Measurements from ENCODE around the gene ZBTB45.
"Not testable (repeated sequence)": the region's sequence is repeated elsewhere in the genome, so short reads cannot be mapped to it uniquely, and the experiment has no call there.

ZBTB45 gene

DNA sequence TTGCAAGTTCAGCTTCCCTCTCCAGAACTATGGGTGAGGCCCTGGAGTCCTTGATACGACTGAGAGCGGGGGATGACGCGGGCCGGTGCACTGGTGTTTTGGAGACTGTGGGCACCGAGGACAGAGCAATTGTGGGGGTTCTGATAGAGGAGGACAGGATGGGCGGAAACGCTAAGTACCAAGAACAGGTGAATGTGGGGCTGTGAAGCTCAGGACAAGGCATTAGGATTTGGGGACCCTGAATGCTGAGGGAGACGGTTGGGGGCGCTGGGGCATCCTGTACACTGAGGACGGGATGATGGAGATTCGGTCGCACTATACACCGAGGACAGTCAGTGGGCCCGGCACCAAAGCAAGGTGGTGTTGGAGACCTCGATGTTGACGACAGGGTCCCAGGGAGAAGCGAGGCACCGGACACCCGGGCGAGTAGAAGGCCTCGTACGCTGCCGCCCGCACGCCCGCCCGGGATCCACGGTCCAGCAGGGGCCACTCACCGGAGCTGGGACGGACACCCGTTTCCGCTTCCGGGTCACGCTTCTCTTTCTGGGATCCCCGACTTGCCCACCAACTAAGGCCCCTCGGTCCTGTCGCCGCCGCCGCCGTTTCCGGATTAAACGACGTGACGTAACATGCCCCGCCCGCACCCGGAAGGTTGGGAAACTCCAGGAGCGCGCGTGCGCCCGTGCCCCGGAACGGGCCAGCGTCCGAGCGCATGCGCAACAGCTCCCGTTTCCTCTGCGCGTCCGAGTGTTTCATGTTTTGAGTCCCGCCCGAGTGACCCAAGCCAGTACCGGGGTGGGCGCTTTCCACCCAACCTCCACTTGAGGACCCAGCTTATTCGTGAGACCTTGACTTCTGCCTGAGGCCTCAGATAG, 35.1 kb upstream of the ZBTB45 start, which contains the start of gene CHMP2A:
CHMP2A (minus strand) TSS at position 612 of the 875 bp plus-strand sequence. CDS start 893 bp downstream, outside the sequence.
- DNase-seq (ENCODE audit: low read depth): peak; percentile 93

DNA sequence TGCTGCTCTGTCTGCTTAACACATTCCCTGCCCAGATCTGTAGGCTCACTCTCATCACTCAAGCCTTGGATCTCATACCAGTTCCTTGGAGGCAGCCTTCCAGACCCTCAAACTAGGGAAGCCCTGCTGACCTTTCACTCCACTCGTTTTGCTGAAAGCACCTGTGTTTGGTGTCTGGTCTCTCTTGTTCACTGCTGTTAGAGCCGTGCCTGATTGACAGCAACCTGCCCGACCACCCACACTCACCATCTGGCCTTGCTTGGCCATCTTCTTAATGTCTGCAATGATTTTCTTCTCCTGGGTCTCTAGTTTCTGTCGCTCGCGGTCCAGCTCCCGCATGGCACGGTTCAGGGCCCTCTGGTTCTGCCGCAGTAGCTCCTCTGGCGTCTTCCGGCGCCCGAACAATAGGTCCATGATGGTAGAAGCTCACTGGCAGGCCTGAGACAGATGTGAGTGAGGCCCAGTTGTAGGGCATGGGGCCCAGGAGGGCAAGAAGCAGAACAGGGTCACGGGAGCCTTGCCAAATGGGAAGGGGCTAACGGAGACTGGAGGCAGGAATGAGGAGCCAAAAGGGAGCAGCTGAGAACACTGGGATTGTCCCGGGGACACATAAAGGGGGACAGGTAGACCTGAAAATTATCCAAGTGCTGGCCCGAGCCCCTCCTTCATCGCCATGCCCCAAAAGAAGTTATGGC, 34.3 kb upstream of the ZBTB45 start:
- no peak for DNase-seq (ENCODE audit: low read depth)

DNA sequence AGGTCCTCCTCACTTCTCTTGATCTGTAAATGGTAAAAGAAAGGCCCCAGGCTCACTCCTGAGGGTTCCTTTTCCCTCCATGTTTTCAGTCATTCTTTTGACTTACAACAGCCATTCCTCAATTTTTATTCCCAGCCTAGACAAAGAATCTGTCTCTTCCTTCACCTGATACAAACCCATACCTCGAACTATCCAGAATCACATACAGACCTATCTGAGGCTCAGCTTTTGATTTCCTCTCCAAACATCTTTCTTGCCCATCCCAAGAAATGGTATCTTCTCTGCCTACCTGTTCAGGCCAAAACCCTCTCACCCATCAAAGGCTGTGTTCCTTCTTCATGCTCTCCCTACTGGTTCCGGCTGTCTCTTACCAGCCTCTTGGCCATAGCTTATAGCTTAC, 33.0 kb upstream of the ZBTB45 start:
- no peak for DNase-seq (ENCODE audit: low read depth)

DNA sequence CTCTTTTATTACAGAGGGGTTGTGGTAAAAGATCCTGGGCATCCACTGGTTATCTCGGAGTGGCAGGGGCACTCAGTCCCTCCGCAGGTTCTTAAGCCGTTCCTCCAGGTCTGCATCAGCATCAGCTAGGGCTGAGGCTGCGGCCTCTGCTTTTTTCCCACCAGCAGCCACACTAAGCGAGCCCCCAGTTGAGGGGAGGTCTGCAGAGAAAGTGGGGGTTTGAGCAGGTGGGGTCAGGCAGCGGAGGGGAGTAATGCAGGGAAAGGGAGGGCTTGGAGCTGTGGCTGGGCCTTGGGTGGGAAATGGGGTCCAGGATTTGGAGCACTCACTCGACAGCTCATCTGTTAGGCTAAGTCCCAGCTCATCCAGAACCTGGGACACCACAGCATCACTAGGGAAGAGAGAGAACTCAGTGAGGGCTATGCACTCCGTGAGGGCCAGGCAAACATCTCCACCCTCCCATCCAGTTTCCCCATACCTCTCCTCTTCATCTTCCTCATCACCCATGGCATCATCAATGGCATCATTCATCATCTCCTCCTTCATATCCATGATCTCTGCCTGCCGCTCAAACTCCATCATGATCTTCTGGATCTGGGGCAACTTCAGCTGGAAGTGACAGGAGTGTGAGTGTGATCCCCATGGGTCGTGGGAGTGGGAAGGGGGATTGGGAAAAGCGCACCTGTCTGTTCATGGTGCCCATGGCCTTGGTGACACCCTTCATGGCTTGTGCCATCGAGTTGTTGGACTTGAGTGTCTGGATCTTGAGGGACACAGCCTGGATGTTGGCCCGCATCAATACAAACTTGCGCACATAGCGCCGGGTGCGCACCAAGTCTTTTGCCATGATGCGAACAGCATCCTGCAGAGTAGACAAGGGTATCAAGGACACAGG, 32.2 kb upstream of the ZBTB45 start:
- no peak for DNase-seq (ENCODE audit: low read depth)

DNA sequence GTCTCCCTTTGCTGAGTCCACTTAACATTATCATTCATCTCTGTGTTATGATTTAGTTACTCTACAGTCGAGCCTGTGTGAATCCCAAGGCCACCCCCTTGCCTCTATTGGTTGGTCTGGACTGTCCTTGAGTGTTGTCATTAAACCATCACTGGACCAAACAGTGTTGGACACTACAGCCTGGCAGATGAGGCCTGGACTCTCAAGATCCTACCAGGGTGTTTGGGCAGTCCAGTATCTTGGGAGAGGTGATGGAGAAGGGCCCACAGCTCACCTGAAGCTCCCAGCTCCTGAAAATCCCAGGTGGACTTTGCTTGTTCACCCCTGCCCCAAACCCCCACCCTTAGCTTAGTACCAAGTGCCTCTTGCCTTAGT, 31.5 kb upstream of the ZBTB45 start:
- no peak for DNase-seq (ENCODE audit: low read depth)

DNA sequence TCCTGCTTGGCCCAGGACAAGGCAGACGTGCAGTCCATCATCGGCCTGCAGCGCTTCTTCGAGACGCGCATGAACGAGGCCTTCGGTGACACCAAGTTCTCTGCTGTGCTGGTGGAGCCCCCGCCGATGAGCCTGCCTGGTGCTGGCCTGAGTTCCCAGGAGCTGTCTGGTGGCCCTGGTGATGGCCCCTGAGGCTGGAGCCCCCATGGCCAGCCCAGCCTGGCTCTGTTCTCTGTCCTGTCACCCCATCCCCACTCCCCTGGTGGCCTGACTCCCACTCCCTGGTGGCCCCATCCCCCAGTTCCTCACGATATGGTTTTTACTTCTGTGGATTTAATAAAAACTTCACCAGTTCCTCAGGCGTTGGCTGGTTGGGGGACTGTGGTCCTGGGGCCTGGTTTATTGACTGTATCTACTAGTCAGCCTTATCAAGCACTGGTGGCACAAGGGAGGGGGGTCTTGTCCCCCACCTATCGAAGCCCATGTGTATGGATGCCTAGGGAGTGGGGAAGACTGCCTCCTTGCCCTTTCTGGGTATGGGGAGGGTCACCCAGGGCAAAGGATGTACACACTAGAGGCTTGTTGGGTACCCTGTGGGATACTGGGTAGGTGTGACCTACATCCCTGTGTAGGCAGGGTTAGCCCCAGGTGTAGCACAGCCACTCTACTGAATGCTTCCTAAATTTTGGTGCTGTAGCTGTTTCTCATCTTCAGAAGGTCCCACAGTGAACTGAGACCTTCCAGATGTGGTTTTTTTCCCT, 30.9 kb upstream of the ZBTB45 start:
- DNase-seq (ENCODE audit: low read depth): no peak

DNA sequence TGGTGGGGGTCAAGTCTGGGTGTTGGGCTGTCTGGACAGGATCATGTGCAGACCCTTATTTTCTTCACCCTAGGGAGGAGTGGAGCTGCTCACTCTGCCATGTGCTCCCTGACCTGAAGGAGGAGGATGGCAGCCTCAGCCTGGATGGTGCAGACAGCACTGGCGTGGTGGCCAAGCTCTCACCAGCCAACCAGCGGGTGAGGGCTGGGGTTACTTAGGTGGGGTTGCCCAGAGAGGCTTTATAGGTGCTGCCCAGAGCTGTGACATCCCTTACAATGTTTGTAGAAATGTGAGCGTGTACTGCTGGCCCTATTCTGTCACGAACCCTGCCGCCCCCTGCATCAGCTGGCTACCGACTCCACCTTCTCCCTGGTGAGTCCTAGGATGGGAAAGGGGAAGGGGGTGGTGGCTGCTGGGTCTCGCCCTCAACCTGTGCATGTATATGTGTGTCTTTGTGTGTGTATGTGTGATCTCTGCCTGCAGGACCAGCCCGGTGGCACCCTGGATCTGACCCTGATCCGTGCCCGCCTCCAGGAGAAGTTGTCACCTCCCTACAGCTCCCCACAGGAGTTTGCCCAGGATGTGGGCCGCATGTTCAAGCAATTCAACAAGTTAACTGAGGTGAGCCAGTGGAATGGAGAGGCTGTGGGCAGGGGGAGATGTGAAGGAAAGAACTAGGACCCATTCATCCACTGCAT, 30.2 kb upstream of the ZBTB45 start:
- no peak for DNase-seq (ENCODE audit: low read depth)

DNA sequence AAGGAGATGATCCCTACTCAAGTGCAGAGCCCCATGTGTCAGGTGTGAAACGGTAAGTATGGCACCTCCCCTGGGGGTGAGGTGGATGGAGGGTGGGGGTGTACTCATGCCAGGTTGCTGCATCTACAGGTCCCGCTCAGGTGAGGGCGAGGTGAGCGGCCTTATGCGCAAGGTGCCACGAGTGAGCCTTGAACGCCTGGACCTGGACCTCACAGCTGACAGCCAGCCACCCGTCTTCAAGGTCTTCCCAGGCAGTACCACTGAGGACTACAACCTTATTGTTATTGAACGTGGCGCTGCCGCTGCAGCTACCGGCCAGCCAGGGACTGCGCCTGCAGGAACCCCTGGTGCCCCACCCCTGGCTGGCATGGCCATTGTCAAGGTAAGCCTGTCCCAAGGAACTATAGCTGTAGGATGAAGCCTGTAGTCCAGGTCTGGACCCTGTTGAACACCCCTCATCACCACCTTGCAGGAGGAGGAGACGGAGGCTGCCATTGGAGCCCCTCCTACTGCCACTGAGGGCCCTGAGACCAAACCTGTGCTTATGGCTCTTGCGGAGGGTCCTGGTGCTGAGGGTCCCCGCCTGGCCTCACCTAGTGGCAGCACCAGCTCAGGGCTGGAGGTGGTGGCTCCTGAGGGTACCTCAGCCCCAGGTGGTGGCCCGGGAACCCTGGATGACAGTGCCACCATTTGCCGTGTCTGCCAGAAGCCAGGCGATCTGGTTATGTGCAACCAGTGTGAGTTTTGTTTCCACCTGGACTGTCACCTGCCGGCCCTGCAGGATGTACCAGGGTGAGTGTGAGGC, 29.5 kb upstream of the ZBTB45 start:
- DNase-seq (ENCODE audit: low read depth): no peak

DNA sequence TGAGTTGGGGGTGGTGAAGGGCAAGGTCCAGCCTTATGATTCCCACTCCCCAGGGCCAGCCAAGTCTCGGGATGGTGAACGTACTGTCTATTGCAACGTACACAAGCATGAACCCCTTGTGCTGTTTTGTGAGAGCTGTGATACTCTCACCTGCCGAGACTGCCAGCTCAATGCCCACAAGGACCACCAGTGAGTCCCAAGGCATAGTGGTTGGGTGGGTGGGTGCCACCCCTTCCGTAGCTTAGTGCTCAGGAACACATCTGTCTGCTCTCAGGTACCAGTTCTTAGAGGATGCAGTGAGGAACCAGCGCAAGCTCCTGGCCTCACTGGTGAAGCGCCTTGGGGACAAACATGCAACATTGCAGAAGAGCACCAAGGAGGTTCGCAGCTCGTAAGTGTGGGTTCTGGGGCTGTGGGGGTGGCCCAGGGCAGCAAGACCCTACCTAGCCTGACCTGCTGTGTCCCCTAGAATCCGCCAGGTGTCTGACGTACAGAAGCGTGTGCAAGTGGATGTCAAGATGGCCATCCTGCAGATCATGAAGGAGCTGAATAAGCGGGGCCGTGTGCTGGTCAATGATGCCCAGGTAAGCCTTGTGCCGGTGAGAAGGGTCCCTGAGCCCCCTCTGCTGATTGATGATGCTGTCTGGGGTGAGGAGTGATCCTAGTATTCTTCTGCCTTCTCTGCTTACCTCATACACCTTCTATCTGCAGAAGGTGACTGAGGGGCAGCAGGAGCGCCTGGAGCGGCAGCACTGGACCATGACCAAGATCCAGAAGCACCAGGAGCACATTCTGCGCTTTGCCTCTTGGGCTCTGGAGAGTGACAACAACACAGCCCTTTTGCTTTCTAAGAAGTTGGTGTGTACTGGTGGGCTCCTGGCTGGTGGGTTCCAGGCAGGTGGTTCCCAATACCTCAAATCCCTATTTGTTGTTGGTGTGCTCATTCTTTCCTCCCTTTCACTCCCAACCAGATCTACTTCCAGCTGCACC, 28.0 kb upstream of the ZBTB45 start:
- DNase-seq (ENCODE audit: low read depth): no peak

DNA sequence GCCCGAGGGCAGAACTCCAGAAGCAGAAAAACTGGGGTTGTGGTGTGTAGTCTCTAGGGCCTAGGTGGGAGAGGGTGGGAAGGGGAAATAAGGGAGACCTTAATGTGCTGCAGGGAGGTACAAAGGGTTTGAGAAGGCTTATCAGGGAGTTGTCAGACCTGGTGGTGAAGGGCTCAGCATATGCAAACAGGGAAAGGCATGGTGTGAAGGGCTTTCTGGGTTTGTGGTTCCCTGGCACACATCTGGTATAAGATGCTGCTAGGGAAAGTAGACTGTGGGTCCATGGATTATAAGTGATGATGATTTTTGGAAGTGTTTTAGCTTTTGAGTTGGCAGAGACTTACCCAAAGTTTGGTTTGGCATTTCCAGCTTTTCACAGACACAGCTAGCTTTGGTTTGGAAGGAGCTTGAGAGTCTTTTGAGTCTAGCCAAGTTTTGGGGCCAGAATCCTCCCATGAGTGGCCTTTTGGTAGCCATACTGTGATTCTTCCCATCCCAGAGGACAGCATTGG, 26.5 kb upstream of the ZBTB45 start:
- no peak for DNase-seq (ENCODE audit: low read depth)

DNA sequence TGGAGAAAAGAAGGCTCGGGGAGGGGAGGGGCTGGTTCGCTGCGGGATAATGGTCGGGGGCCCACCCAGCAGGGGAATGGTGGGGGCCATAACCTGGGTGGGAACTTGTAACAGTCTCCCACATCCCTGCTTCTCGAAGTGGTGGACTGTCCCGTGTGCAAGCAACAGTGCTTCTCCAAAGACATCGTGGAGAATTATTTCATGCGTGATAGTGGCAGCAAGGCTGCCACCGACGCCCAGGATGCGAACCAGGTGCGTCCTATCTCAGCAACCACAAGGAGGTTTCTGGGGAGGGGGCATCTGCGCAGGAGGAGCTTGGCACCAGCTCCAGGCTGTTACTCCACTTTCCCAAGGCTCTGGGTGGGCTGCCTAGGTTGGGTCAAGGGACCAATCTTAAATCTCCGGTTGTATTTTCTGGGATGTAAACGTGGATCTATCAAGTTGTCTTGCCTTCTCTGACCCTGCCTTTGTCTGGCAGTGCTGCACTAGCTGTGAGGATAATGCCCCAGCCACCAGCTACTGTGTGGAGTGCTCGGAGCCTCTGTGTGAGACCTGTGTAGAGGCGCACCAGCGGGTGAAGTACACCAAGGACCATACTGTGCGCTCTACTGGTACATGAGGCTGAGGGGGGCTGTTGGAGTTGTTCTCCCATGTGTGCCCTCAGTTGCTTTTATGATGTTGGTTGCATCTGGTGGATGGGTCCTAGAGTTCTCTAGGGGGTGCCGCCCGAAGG, 25.8 kb upstream of the ZBTB45 start:
- DNase-seq (ENCODE audit: low read depth): no peak

DNA sequence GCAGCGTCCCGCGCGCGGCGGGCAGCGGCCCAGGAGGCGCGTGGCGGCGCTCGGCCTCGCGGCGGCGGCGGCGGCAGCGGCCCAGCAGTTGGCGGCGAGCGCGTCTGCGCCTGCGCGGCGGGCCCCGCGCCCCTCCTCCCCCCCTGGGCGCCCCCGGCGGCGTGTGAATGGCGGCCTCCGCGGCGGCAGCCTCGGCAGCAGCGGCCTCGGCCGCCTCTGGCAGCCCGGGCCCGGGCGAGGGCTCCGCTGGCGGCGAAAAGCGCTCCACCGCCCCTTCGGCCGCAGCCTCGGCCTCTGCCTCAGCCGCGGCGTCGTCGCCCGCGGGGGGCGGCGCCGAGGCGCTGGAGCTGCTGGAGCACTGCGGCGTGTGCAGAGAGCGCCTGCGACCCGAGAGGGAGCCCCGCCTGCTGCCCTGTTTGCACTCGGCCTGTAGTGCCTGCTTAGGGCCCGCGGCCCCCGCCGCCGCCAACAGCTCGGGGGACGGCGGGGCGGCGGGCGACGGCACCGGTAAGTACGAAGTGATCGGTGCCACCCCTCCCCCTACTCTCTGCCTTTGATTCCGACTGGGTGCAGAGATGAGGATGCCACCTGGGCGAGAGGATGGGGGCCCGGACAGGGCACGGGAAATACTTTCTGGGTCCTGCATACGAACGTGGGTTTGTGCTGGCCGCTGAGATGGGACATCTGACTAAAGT, 25.1 kb upstream of the ZBTB45 start:
- peak; percentile 24 for DNase-seq (ENCODE audit: low read depth)

DNA sequence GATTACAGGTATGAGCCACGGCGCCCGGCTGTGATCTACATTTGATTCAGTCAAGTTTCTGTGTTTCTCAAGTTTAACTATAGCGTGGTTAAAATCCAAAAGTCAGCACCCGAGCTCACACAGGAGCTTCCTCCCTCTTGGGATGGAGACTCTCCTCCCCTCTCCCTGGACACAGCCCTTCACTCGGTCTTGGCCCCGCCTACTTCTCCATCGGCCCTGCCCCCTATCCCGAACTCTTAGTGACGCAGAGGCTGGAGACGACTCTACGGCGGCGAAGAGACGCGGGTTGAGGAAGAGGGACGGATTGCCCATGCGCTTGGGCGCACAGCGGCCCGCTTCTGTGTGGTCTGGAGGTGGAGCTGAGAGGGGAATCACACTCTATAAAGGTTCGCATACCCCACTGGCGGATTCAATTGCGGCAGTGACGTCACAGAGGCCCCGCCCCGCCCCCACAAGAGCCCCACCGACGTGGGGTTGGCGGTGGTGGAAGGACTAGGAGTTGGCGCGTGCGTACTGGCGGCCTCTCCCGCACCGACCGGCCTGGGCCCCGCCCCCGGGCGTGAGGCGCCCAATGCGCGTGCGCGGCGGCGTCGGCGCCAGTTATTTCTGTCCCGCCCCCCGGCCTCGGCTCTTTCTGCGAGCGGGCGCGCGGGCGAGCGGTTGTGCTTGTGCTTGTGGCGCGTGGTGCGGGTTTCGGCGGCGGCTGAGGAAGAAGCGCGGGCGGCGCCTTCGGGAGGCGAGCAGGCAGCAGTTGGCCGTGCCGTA, 24.4 kb upstream of the ZBTB45 start, which contains the start of gene TRIM28:
TRIM28 (plus strand) TSS at position 239 of the 765 bp plus-strand sequence. CDS start 694 bp downstream, outside the sequence.
- DNase-seq (ENCODE audit: low read depth): peak; percentile 98

DNA sequence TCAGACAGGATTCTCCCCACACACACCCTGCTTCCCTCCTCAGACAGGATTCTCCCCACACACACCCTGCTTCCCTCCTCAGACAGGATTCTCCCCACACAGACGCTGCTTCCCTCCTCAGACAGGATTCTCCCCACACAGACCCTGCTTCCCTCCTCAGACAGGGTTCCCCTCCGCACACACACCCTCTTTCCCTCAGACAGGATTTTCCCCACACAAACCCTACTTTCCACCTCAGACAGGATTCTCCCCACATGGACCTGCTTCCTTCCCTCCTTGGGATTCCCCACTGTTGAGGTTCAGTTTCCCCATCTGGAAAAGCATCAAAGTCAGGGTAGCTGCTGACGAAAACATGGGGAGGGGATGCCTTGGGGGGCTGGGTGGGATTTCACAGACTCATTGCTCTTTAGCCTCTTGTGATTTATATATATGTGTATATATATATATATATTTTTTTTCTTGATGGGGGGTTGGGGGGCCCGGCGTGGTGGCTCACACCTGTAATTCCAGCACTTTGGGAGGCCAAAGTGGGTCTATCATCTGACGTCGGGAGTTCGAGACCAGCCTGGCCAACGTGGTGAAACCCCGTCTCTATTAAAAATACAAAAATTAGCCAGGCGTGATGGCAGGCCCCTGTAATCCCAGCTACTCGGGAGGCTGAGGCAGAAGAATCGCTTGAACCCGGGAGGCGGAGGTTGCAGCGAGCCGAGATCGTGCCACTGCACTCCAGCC, 23.2 kb upstream of the ZBTB45 start:
- DNase-seq (ENCODE audit: low read depth): not testable (repeated sequence)

DNA sequence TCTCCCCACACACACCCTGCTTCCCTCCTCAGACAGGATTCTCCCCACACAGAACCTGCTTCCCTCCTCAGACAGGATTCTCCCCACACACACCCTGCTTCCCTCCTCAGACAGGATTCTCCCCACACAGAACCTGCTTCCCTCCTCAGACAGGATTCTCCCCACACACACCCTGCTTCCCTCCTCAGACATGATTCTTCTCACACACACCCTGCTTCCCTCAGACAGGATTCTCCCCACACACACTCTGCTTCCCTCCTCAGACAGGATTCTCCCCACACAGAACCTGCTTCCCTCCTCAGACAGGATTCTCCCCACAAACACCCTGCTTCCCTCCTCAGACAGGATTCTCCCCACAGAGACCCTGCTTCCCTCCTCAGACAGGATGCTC, 19.6 kb upstream of the ZBTB45 start:
- DNase-seq (ENCODE audit: low read depth): not testable (repeated sequence)
